ENCODE measurements around the gene PRRT1.

GRCh38 chr6:32190911-32191677, 39.4 kb upstream of the PRRT1 start:
- TF ChIP-seq SIN3A (IDR thresholded peaks at IDR 0.05; ENCODE audit: borderline replicate concordance, insufficient read depth, low read length) = no peak
- no peak for TF ChIP-seq POLR2AphosphoS5 (IDR thresholded peaks at IDR 0.05; ENCODE audit: low read depth, low read length)
- TF ChIP-seq TAF1 (IDR thresholded peaks at IDR 0.05; ENCODE audit: borderline replicate concordance, insufficient read depth, low read length) = no peak
- no peak for TF ChIP-seq REST (IDR thresholded peaks at IDR 0.05; ENCODE audit: insufficient read depth in 1 of 2, low read depth in 2 of 2, low read length in 2 of 2)
- no peak for TF ChIP-seq FOXP2 (optimal IDR thresholded peaks at IDR 0.05; ENCODE audit: borderline replicate concordance, extremely low read depth, extremely low read length, insufficient read depth)
